Smooth muscle cell (in vitro differentiated cells): Measurements from ENCODE around the gene KREMEN2. TPM values are rescaled to one million over a fixed set of nuclear protein-coding genes. Genes with fewer than 3 reads are reported as not detected.

Experiments
- DNase-seq: peaks from one replicate; lab custom pipeline; 2025; ENCODE audit not compliant: unreplicated experiment; lab: John Stamatoyannopoulos, UW
- H2AFZ ChIP-seq: fragments of 200-600 bp; sonication (generic); 2 replicates; pipeline ENCODE4 v1.6.0; 2016; ENCODE audit warnings: antibody characterized with exemption, low read depth, mild to moderate bottlenecking
- H3F3A ChIP-seq: fragments of 200-600 bp; sonication (generic); 2 replicates; pipeline ENCODE4 v1.6.0; 2017; ENCODE audit warnings: antibody characterized with exemption, low read depth
- H3K27ac ChIP-seq: fragments of 200-600 bp; sonication (generic); 2 replicates; pipeline ENCODE4 v1.5.1; 2016; ENCODE audit warnings: low read depth, mild to moderate bottlenecking
- H3K27me3 ChIP-seq: fragments of 200-600 bp; sonication (generic); 2 replicates; pipeline ENCODE4 v1.6.1; 2016; ENCODE audit warnings: low read depth, mild to moderate bottlenecking
- H3K36me3 ChIP-seq: fragments of 200-600 bp; sonication (generic); 2 replicates; pipeline ENCODE4 v1.5.1; 2016; ENCODE audit warnings: low read depth
- H3K4me1 ChIP-seq: fragments of 200-600 bp; sonication (generic); 2 replicates; pipeline ENCODE4 v1.5.1; 2016; ENCODE audit warnings: low read depth
- H3K4me2 ChIP-seq: fragments of 200-600 bp; sonication (generic); 2 replicates; pipeline ENCODE4 v1.6.0; 2016; ENCODE audit warnings: mild to moderate bottlenecking
- H3K4me3 ChIP-seq: fragments of 200-600 bp; sonication (generic); 2 replicates; pipeline ENCODE4 v1.5.1; 2016; ENCODE audit warnings: mild to moderate bottlenecking
- H3K79me2 ChIP-seq: fragments of 200-600 bp; sonication (generic); 2 replicates; pipeline ENCODE4 v1.6.0; 2016; ENCODE audit warnings: low read depth, mild to moderate bottlenecking
- H3K9ac ChIP-seq: fragments of 200-600 bp; sonication (generic); 2 replicates; pipeline ENCODE4 v1.6.0; 2016; ENCODE audit warnings: low read depth
- H3K9me3 ChIP-seq: fragments of 200-600 bp; sonication (generic); replicated peaks from 2 replicates; pipeline ENCODE4 v1.5.1; 2016; ENCODE audit warnings: low read depth
- H4K20me1 ChIP-seq: fragments of 200-600 bp; sonication (generic); 2 replicates; pipeline ENCODE4 v1.6.0; 2016; ENCODE audit warnings: low read depth
- CTCF ChIP-seq: fragments of 200-600 bp; sonication (generic); IDR thresholded peaks from 2 replicates; pipeline ENCODE4 v1.5.1; 2017; ENCODE audit warnings: borderline replicate concordance, mild to moderate bottlenecking, antibody characterized with exemption; ENCODE audit not compliant: insufficient read depth, poor library complexity, severe bottlenecking
- WGBS: methylation state at CpG from one replicate; pipeline ENCODE4 v1.1.7; 2016; ENCODE audit warnings: low lambda C conversion rate; 5-methylcytosine and 5-hydroxymethylcytosine counted together
- polyA plus RNA-seq: library from polyadenylated mRNA; unstranded; fragments of >200 nt; fragmentation: Nextera tagmentation; extraction: Ambion mirVana; gene quantifications from 2 replicates; pipeline ENCODE4 v1.2.1, GENCODE V29; 2016
- total RNA-seq: library from RNA; depleted of rRNA; stranded (reverse); fragments of >200 nt; gene quantifications from 2 replicates; pipeline ENCODE4 v1.2.3, GENCODE V29; 2014

Gene KREMEN2
- total and polyA plus RNA-seq, 2 experiments from 2014 or later = 0.27 to 2.0 TPM

DNA sequence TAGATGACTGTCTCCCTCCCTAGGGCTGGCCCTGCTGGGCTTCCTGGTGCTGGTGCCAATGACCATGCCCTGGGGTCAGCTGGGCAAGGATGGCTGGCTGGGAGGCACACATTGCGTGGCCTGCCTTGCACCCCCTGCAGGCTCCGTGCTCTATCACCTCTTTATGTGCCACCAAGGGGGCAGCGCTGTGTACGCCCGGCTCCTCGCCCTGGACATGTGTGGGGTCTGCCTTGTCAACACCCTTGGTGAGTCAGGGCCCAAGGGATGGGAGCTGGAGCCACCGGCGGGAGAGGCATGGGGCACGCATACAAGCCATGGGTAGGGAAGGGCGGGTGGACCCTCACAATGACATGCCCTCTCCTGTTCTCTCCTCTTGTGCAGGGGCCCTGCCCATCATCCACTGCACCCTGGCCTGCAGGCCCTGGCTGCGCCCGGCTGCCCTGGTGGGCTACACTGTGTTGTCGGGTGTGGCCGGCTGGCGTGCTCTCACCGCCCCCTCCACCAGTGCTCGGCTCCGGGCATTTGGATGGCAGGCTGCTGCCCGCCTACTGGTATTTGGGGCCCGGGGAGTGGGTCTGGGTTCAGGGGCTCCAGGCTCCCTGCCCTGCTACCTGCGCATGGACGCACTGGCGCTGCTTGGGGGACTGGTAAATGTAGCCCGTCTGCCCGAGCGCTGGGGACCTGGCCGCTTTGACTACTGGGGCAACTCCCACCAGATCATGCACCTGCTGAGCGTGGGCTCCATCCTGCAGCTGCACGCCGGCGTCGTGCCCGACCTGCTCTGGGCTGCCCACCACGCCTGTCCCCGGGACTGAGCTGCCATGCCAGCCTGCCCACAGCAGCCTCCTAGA lies 7.3 kb downstream of the KREMEN2 start:
- Histone ChIP-seq H3K79me2 (no peaks in the 10 kb centered on the region), H3K4me1 (no peaks in the 10 kb centered on the region), H2AFZ (no peak overlapping the region), H3K9ac (no peak overlapping the region), H3K9me3 (no peaks in the 10 kb centered on the region), H3F3A (no peaks in the 10 kb centered on the region), H3K36me3 (no peaks in the 10 kb centered on the region), H3K4me2 (no peak overlapping the region), H4K20me1 (peaks cover 11% of the 10 kb centered on the region), H3K4me3 (no peak overlapping the region), H3K27me3 (peaks cover 16% of the 10 kb centered on the region), H3K27ac (no peak overlapping the region)
- 97% methylated on average over 34 of the region's 35 CpGs for WGBS
- no peak for DNase-seq
- no peak for TF ChIP-seq CTCF

DNA sequence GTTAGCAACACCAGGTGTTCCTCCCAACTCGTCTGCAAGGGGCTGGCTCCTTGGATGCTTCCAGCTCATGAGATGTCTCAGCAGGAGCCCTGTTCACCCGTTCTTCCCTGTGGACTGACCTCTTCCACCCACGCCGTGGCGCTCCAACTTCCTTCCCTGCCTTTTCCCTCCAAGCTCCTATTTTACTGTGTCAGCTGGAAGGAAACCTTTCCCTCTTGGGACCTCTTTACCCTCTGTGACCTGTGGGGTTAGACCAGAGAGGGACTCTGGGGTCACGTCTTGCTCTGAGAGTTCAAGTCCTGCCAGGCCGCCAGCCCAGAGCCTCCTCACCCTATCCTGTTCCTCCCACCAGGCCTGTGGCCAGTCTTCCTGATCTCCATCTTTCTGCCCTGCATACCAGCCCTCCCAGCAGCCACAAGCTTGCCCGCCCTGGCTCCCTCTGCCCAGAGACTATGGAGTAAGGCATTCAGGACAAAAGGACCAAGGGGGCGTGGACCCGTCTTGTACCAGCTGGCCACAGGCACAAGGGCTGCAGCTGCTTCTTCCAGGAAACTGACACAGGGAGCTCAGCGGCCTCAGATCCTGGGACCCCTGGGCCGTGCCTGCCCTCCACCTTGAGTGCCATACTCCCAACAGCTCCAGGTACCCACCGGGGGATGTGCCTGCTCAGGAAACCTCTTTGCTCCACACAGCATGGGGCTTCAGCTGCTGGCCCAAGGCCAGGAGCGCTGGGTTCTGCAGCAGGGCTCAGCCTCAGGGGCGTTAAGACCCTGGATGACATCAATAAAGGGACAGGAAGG lies 8.1 kb downstream of the KREMEN2 start:
- peaks cover 11% of the 10 kb centered on the region for H4K20me1 ChIP-seq
- H3K4me2 ChIP-seq = no peak overlapping the region
- H2AFZ ChIP-seq = no peak overlapping the region
- 89% methylated on average over 15 of the region's 15 CpGs for WGBS
- H3K27ac ChIP-seq = no peak overlapping the region
- H3K36me3 ChIP-seq = no peaks in the 10 kb centered on the region
- H3K79me2 ChIP-seq = no peaks in the 10 kb centered on the region
- H3K27me3 ChIP-seq = peaks cover 8% of the 10 kb centered on the region
- H3K9me3 ChIP-seq = no peaks in the 10 kb centered on the region
- no peak for DNase-seq
- no peak overlapping the region for H3K4me3 ChIP-seq
- TF ChIP-seq CTCF = no peak
- no peaks in the 10 kb centered on the region for H3F3A ChIP-seq
- H3K9ac ChIP-seq = no peak overlapping the region
- no peaks in the 10 kb centered on the region for H3K4me1 ChIP-seq

- no peak overlapping the region for H3K4me3 ChIP-seq
- no peaks in the 10 kb centered on the region for H3K36me3 ChIP-seq
- H3K9ac ChIP-seq = no peak overlapping the region
- no peak overlapping the region for H3K27ac ChIP-seq
- WGBS = 94% methylated on average over 5 of the region's 5 CpGs
- no peaks in the 10 kb centered on the region for H3K79me2 ChIP-seq
- H4K20me1 ChIP-seq = peaks cover 11% of the 10 kb centered on the region
- no peaks in the 10 kb centered on the region for H3K9me3 ChIP-seq
- TF ChIP-seq CTCF = no peak
- H3K27me3 ChIP-seq = no peaks in the 10 kb centered on the region
- no peaks in the 10 kb centered on the region for H3F3A ChIP-seq
- no peak overlapping the region for H3K4me2 ChIP-seq
- no peaks in the 10 kb centered on the region for H3K4me1 ChIP-seq
- DNase-seq = no peak
- H2AFZ ChIP-seq = no peak overlapping the region
Measured at GRCh38 chr16:2973093-2973492, 9.0 kb downstream of the KREMEN2 start.
